GM18861 (cell line): ENCODE measurements around the gene DRG1.
"Not testable (repeated sequence)": the region's sequence is repeated elsewhere in the genome, so short reads cannot be mapped to it uniquely, and the experiment has no call there.

Source experiments
- ATAC-seq: cut with Tn5 transposase; IDR thresholded peaks from one replicate; pipeline ENCODE4 v1.9.1; 2021; ENCODE audit not compliant: unreplicated experiment

The DRG1 gene

GRCh38 chr22:31441652-31442051, 42.2 kb downstream of the DRG1 start:
- ATAC-seq, result no peak

- ATAC-seq, result no peak
These were observed 43.5 kb downstream of the DRG1 start for GRCh38 chr22:31442768-31443489.

- no peak for ATAC-seq
These were observed 44.1 kb downstream of the DRG1 start for GRCh38 chr22:31443516-31443915.

GRCh38 chr22:31445642-31446041, 46.2 kb downstream of the DRG1 start:
- ATAC-seq, result no peak

GRCh38 chr22:31446208-31446607, 46.8 kb downstream of the DRG1 start:
- ATAC-seq, result no peak

GRCh38 chr22:31446767-31447166, 47.4 kb downstream of the DRG1 start:
- ATAC-seq, result no peak

GRCh38 chr22:31447337-31447736, 47.9 kb downstream of the DRG1 start:
- ATAC-seq, result no peak

- no peak for ATAC-seq
These were observed 49.0 kb downstream of the DRG1 start for GRCh38 chr22:31448382-31448781.

- no peak for ATAC-seq
These were observed 50.1 kb downstream of the DRG1 start for GRCh38 chr22:31449506-31449905.

- no peak for ATAC-seq
These were observed 52.5 kb downstream of the DRG1 start for GRCh38 chr22:31451709-31452571.

- no peak for ATAC-seq
These were observed 62.3 kb downstream of the DRG1 start for GRCh38 chr22:31461699-31462098.

- ATAC-seq, result no peak
These were observed 65.9 kb downstream of the DRG1 start for GRCh38 chr22:31465307-31465706.

- ATAC-seq, result no peak
These were observed 75.3 kb downstream of the DRG1 start for GRCh38 chr22:31474743-31475142.

- no peak for ATAC-seq
These were observed 76.4 kb downstream of the DRG1 start for GRCh38 chr22:31475800-31476199.

- peak; percentile 74 for ATAC-seq
These were observed 77.9 kb downstream of the DRG1 start for GRCh38 chr22:31477329-31477728.

GRCh38 chr22:31481129-31481528, 81.7 kb downstream of the DRG1 start:
- ATAC-seq, result no peak

GRCh38 chr22:31482470-31482869, 83.1 kb downstream of the DRG1 start:
- not testable (repeated sequence) for ATAC-seq
